NCI-H1436 treated with DMSO at 0.1 percent for 48 hours (cell line): ENCODE data around the gene SH3TC1.

ENCODE experiments used
- DNase-seq: peaks from one replicate; lab custom pipeline; 2025; lab: John Stamatoyannopoulos, UW

Gene SH3TC1

GRCh38 chr4:8198206-8198905 lies 734 bp upstream of the SH3TC1 start:
- DNase-seq = no peak

- DNase-seq = no peak
These were observed 658 bp downstream of the SH3TC1 start for GRCh38 chr4:8199594-8200301.

- no peak for DNase-seq
These were observed 1.3 kb downstream of the SH3TC1 start for GRCh38 chr4:8200302-8200975.

GRCh38 chr4:8201321-8201781 lies 2.3 kb downstream of the SH3TC1 start:
- DNase-seq = no peak

DNA sequence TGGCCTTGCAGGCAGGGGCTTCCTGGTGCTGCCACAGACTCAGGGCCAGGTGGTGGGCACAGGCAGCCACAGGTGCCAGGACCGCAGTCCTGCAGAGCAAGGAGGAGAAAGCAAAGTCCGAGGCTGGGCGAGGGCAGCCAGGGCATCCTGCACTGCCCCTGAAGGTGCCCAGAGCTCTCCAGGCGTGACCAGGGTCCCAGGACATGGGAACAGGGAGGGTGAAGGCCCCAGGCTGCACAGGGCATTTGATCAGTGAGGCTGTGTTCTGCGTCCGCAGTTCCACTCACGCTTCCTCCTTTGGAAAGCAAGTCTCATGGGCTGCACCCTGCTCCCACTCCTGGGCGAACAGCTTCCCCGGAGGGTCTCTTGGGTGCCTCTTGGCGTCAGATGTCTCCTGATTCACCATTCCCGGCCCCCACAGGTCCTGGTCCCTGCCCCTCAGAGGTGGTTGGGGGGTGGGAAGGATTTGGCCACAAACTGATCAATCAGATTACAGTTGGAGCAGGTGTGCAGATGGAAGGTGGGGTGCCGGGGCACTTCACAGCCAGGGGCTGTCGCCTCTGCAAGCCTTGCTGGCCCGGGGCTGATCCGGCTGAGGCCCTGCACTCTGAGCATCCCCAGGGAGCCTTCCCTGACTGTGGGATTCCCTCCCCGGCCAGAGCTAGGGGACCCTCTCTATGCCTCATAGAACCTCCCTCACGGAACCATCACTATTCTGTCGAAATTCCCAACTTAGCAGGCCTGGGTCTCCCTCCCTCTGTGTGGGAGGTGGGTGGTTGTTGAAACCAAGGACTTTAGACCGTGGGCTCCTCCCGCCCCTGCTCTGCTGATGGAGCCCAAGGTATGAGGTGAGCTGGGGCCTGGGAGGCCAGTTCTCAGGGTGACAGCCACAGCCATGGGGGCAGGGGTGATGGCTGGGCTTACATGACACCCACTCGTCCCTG lies 3.3 kb downstream of the SH3TC1 start:
- DNase-seq = no peak

- no peak for DNase-seq
These were observed 3.9 kb downstream of the SH3TC1 start for GRCh38 chr4:8203052-8203401.

- DNase-seq = no peak
These were observed 4.7 kb downstream of the SH3TC1 start for GRCh38 chr4:8203817-8204216.

- no peak for DNase-seq
These were observed 5.6 kb downstream of the SH3TC1 start for GRCh38 chr4:8204576-8205227.

GRCh38 chr4:8205241-8205707 lies 6.2 kb downstream of the SH3TC1 start:
- no peak for DNase-seq

GRCh38 chr4:8205749-8206611 lies 6.9 kb downstream of the SH3TC1 start:
- no peak for DNase-seq

GRCh38 chr4:8207314-8207713 lies 8.2 kb downstream of the SH3TC1 start:
- DNase-seq = no peak

GRCh38 chr4:8208565-8208964 lies 9.5 kb downstream of the SH3TC1 start:
- DNase-seq = no peak

DNA sequence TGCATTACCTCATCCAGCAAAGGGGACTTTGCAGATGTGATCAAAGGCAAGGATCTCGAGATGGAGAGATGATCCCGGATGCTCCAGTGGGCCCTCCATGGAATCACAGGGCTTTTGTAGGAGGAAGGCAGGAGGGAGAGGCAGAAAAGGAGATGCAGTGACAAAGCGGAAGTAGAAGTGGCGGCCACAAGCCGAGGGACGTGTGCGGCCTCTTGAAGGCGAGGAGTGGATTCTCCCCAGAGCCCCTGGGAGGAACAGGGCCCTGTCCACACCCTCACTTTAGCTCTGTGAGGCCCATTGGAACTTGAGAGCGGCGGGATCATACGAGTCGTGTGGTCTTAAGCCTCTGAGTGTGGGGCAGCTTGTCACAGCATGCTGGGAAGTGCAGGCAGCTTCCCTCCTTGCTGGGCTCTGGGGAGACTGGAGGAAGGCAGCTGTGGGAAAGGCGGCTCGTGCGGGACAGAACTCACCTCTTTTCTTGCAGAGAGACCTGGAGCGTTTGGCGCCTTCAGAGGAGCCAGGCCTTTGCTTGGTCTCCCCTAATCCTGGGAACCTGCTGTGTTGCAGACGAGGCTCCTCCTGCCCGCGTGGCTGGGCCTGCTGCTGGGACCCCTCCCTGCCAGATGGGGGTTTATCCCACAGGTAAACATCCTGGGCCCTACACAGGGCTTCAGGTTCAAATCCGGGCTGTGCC lies 10.2 kb downstream of the SH3TC1 start:
- DNase-seq = no peak

DNA sequence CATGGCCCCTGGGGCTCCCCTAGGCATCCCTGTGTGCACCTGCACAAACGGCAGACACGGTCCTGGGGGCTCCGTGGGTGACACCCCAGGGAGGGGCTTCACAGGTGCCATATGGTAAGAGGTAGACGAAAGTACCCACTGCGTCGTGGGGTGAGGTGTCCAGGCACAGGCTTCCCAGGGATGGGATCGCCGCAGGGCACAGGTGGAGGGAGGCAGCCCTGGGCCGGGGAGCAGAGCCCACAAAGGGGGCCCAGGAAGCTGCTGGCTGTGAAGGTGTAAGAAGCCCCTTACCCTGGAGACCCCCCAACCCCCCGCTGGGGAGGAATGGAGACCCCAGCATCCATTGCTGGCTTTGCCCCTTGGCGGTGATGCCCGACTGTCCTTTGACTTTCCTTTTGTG lies 10.9 kb downstream of the SH3TC1 start:
- DNase-seq = no peak

- no peak for DNase-seq
These were observed 11.5 kb downstream of the SH3TC1 start for GRCh38 chr4:8210616-8211015.

DNA sequence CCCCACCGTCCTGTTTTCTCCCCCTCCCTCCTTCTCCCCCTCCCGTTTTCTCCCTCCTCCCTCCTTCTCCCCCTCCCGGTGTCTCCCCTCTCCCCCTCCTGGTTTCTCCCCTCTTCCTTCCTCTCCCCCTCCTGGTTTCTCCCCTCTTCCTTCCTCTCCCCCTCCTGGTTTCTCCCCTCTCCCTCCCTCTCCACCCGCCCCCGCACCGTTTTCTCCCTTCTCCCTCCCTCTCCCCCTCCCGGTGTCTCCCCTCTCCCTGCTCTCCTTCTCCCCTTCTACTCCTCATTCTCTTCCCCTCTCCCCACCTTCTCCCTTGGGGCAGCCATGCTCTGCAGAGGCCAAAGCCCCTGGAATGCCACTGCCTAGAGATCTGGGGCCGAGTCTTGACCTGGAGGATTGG lies 12.2 kb downstream of the SH3TC1 start:
- DNase-seq = no peak

DNA sequence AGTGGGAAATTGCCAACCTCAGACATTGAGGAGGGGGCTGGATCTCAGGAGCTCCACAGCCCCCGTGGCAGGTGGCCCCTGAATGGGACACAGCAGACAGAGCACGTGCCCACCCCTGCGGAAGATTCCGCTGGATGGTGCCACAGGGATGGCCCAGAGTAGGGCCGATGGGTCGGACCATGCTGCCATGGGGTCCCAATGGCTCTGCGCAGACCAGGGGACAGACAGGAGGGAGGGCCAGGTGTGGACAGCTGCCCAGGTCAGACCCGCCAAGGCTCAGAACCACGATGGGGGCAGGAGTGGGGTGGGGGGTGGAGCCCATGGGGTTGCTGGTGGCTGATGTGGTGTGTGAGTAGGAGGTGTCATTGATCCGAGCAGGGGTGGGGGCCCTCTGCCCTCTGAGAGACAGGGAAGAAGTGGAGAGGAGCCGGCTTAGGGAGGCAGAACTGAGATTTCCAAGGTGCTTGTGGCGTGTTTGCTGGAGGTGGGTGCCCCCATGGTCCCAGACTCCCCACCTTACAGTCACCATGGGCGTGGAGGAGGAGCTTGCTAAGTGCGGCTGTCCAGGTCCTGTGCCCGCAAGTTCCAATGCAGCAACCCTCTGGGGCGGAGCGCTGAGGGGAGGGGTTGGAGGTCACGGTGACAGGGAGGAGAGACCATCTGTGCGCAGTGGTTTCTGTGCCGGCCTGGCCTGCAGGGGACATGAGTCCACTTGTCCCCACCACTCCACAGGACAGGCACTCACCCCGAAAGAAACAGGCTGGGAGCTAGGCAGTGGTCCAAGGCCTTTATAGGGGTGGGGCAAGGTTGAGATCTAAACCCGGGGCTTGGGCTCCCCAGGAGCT lies 12.9 kb downstream of the SH3TC1 start:
- DNase-seq = no peak

DNA sequence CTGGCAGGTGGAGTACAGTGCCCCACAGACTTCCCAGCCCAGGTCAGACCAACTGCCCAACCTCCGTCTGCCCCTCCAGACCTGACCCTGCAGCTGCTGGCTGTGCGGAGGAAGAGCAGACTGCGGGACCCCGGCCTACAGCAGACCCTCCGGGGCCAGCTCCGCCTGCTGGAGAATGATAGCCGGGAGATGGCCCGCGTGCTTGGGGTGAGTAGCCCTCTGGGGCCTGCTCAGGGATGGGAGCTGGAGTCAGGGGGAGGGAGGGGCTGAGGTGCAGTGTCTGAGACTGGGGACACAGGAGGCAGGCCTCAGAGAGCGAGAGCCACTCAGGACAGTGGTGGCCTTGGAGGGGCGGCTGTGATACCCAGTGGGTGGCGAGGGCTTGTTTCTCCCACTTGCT lies 13.5 kb downstream of the SH3TC1 start:
- no peak for DNase-seq

DNA sequence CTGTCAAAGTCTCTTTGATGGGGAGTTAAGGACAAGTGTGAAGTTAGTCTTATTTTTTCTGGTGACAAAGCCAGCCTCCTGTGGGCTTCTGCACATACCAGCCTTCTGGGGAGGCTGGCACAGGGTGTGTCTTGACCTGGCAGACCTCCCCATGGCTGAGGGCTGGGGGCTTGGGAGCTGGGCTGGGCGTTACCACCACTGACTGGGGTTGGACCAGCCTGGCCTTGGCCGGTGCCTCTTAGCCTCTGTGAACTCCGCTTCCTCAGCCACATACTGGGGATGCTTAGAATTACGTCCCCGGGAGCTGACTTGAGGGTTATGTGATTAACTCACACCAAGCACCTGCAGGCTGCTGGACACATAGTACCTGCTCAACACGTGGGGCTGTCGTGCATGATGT lies 14.0 kb downstream of the SH3TC1 start:
- no peak for DNase-seq
